AG09309 (cell line): ENCODE data around the gene FRAT2.
A peak's percentile ranks its signal among the peaks of the same experiment; 100 is the strongest.

Source experiments
- DNase-seq: peaks from one replicate; pipeline ENCODE4 v3.0.0-alpha.2; 2010; ENCODE audit warnings: low read depth
- H3K4me3 ChIP-seq: 2 replicates; pipeline ENCODE4 v1.5.1; 2011; ENCODE audit warnings: mild to moderate bottlenecking, low read depth, low read length, moderate library complexity; ENCODE audit not compliant: control insufficient read depth
- CTCF ChIP-seq: IDR thresholded peaks from 2 replicates; pipeline ENCODE4 v1.5.1; 2011; ENCODE audit warnings: mild to moderate bottlenecking, low read depth, low read length, inconsistent platforms; ENCODE audit not compliant: insufficient read depth, control insufficient read depth; ENCODE audit errors: missing control alignments

The FRAT2 gene

GRCh38 chr10:97358349-97358748 lies 23.8 kb upstream of the FRAT2 start:
- H3K4me3 ChIP-seq: no peak overlapping the region
- no peak for DNase-seq
- TF ChIP-seq CTCF: no peak

- H3K4me3 ChIP-seq: no peak overlapping the region
- no peak for DNase-seq
- no peak for TF ChIP-seq CTCF
Observed at GRCh38 chr10:97356918-97357317, 22.4 kb upstream of the FRAT2 start.

GRCh38 chr10:97356318-97356914 lies 21.9 kb upstream of the FRAT2 start:
- no peak for TF ChIP-seq CTCF
- DNase-seq: no peak
- no peak overlapping the region for H3K4me3 ChIP-seq

GRCh38 chr10:97355571-97355975 lies 21.0 kb upstream of the FRAT2 start:
- no peak for DNase-seq
- no peak overlapping the region for H3K4me3 ChIP-seq
- TF ChIP-seq CTCF: peak; percentile 32

GRCh38 chr10:97353945-97354344 lies 19.4 kb upstream of the FRAT2 start:
- no peak for TF ChIP-seq CTCF
- no peak overlapping the region for H3K4me3 ChIP-seq
- DNase-seq: no peak

GRCh38 chr10:97349752-97350513 lies 15.4 kb upstream of the FRAT2 start:
- H3K4me3 ChIP-seq: no peak overlapping the region
- no peak for DNase-seq
- TF ChIP-seq CTCF: no peak
